Effector memory CD4-positive, alpha-beta T cell (primary cell): ENCODE data around the gene CDH22.

Experiments used
- DNase-seq, 3 donors: peaks; one replicate each; pipeline ENCODE4 v3.0.0-alpha.2; 2020
- H3K27ac ChIP-seq: 2 replicates; pipeline ENCODE4 v1.7.0; 2013; ENCODE audit warnings: mild to moderate bottlenecking, low read length, moderate library complexity; ENCODE audit not compliant: insufficient read depth, poor library complexity, severe bottlenecking
- H3K27me3 ChIP-seq: replicated peaks from 2 replicates; pipeline ENCODE4 v1.7.0; 2013; ENCODE audit warnings: mild to moderate bottlenecking, low read length; ENCODE audit not compliant: insufficient read depth, control insufficient read depth, poor library complexity, severe bottlenecking
- H3K36me3 ChIP-seq: 2 replicates; pipeline ENCODE4 v1.7.0; 2013; ENCODE audit warnings: mild to moderate bottlenecking, low read length, moderate library complexity; ENCODE audit not compliant: control insufficient read depth, insufficient read depth
- H3K4me1 ChIP-seq: 2 replicates; pipeline ENCODE4 v1.7.0; 2013; ENCODE audit warnings: low read length, mild to moderate bottlenecking; ENCODE audit not compliant: control insufficient read depth, insufficient read depth, poor library complexity, severe bottlenecking
- H3K4me3 ChIP-seq: 2 replicates; pipeline ENCODE4 v1.7.0; 2013; ENCODE audit warnings: low read length, low read depth, mild to moderate bottlenecking; ENCODE audit not compliant: insufficient read depth, poor library complexity, severe bottlenecking
- H3K9me3 ChIP-seq: 2 replicates; pipeline ENCODE4 v1.7.0; 2013; ENCODE audit warnings: mild to moderate bottlenecking, low read length, moderate library complexity; ENCODE audit not compliant: control insufficient read depth

Gene CDH22

DNA sequence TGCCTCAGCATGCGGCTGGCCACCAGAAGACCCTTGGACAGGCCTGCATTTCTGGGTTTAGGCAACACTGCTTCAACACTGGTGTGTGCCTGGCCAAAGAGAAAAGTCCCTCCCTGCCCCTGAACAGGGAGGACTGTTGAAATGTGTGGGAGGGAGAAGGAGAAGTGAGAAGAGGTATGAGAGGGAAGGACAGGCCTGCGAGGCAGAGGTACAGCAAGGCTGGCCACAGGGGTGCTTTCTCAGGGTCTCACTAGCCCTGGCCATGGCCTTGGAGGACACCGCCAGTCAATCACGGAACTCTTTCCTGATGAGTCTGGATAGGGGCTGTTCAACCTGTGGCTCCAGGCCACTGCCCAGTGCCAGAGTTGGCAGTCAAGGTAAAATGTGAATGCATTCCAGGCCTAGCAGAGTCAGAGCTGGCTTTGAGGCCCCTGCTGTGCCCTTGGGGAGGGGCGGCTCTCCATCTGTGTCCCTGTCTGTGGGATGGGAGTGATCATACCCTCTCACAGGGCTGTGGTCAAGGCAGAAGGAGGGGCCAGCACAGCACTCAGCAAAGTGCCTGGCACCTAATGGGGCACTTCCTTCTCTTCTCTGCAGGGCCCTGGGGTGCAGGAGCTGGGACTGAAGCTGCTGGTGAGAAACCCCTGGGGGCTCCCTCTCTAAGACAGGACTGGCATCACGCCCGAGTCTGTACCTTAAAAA lies 43.2 kb upstream of the CDH22 start:
- no peak overlapping the region for H3K4me3 ChIP-seq
- H3K27me3 ChIP-seq: no peaks in the 10 kb centered on the region
- peaks cover 3% of the 10 kb centered on the region for H3K4me1 ChIP-seq
- H3K36me3 ChIP-seq: peaks cover 37% of the 10 kb centered on the region
- no peaks in the 10 kb centered on the region for H3K9me3 ChIP-seq
- DNase-seq: no peak
- no peak overlapping the region for H3K27ac ChIP-seq

DNA sequence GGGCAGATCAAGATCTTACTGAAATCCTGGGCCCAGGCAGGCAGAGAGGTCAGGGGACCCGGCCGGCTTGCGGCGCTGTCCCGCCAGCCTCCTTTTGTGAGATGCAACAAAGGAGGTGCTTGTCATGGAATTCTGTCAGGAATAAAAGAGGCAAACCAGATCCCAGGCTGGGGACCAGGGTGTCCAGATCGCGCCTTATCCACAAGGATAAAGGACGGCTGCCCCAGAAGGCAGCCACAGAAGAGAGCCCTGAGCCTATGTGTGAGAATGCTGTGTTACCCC lies 42.6 kb upstream of the CDH22 start:
- no peaks in the 10 kb centered on the region for H3K27me3 ChIP-seq
- H3K4me1 ChIP-seq: no peaks in the 10 kb centered on the region
- no peaks in the 10 kb centered on the region for H3K9me3 ChIP-seq
- no peak overlapping the region for H3K27ac ChIP-seq
- H3K4me3 ChIP-seq: no peak overlapping the region
- no peak for DNase-seq
- H3K36me3 ChIP-seq: peaks cover 35% of the 10 kb centered on the region

DNA sequence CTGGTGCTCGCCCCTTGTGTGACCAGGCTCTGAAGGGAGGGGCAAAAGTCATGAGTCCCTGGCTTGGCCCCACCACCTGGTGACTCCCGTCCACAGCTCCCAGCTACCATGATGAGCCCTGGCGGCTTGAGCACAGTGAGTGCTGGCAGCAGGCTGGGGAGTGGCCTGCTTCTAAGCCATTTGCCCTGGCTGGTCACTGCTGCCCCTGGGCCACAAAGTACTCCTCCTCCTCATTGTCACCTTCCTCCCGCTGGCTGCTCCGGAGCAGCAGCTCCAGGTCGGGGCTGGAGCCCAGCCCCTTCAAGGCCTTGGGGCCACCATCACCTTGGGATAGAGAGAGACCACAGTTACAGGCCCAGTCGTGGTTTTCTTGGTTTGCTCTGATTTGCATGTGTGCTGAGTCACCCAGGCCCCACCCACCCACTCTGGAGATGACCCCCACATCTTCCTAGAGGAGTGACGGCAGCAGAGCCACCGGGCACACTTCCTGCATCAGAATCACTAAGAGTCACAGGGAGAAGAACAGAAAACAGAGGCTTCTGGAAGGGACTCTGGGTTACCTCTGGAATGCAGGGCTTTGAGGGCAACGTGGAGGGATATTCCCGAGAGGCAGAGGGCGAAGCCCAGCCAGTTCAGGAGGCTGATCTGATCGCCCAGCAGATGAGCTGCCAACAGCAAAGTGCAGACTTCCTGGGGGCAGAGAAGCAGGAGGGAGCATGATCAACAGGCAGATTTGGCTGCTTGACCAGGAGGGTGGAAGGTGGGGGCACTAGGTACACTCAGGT lies 42.1 kb upstream of the CDH22 start:
- no peak overlapping the region for H3K27ac ChIP-seq
- no peak overlapping the region for H3K4me3 ChIP-seq
- no peak for DNase-seq
- peaks cover 29% of the 10 kb centered on the region for H3K36me3 ChIP-seq
- no peaks in the 10 kb centered on the region for H3K4me1 ChIP-seq
- no peaks in the 10 kb centered on the region for H3K27me3 ChIP-seq
- H3K9me3 ChIP-seq: no peaks in the 10 kb centered on the region

DNA sequence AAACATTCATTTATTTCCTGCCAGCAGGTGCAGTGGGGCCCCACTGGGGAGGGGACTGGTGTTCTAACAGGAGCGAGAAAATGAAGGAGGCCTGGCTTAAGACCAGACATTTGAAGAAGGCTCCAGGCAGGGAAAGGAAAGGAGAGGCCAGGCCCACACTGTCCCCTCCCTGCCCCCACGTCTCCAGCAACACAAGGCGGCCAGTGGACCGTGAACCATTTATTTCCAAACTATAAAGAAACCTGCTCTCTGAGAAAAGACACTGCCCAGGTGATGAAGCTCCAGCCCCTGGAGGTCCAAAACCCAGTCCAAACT lies 41.4 kb upstream of the CDH22 start:
- Histone ChIP-seq H3K4me1 (no peaks in the 10 kb centered on the region), H3K27ac (no peak overlapping the region), H3K4me3 (no peak overlapping the region), H3K27me3 (no peaks in the 10 kb centered on the region), H3K36me3 (peaks cover 23% of the 10 kb centered on the region), H3K9me3 (no peaks in the 10 kb centered on the region)
- DNase-seq: no peak

DNA sequence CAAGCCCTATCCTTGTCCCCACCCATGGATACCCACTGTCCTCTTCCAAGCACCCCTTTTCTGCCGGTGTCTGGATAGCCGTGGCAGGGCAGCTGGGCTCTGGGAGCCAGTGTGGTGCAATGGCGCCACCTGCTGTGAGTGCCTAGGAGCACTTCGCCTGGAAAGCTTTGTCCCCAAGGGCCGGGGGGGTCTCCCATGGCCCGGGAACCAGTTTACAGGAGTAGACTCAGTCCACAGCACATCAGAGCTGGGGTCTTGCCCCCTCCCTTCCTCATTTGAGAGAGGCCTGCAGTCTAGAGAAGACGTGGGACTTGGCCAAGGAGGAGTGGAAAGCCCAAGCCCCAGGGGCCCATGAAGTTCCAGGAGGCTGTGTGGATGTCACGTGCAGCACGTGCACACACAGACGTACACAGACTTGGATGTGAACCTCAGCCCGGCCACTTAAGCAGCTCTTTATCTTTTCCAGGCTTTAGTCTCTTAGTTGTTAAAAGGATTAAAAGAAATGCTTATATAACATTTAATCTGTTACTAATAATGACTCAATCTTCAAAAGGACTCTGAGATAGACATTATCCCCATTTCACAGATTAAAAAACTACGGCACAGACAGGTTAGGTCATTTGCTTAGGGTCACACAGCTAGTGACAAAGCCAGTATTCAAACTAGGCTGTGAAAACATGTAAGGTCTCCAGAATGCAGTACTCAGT lies 40.9 kb upstream of the CDH22 start:
- Histone ChIP-seq H3K27ac (no peak overlapping the region), H3K9me3 (no peaks in the 10 kb centered on the region), H3K4me3 (no peak overlapping the region), H3K27me3 (no peaks in the 10 kb centered on the region), H3K36me3 (peaks cover 21% of the 10 kb centered on the region), H3K4me1 (no peaks in the 10 kb centered on the region)
- DNase-seq: peak in 2 of 3 donors; percentile 12 to 32

DNA sequence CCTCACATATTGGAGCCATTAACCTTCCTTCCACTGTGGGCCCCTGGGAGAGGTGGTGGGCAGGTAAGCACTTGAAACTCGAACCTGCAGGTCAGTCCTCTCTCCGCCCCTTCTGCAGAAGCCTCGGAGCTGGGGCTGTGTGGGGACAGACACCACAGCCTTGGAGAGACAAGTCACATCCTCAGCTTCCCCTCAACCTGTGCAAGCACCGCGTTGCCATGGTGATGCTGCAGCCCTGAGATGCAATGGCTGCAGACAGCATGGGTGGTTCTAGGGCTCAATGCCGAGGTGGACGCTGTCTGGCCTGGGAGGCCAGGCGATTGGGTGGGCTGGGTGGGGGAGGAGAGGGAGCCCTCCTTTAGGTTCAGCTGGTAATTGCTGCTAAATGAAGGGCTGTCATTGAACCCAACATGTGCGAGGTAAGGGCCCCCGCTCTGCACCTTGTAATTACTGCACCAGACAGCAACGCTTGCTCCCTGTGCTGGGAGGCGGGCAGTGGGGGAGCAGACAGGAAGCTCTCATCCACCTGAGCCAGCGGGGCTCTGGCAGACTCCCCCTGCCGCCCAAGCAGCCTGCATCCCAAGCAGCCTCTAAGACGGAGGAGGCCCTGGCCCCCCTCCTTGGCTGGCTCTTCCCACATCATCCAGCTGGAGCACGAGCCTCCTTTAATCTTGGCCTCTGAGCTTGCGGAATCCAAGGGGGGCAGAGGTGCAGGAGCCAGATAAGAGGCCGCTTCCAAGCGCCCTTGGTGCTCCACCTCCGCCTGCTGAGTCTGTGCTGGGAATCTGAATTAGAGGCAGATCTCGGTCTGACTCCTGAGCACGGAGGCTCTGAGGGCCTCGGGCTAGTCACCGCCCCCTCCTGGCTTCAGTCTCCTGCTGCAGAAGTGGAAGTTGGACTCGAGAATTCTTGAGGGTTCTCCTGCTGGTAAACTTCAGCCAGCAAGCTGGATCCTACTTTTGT lies 39.8 kb upstream of the CDH22 start:
- Histone ChIP-seq H3K9me3 (no peaks in the 10 kb centered on the region), H3K4me3 (no peak overlapping the region), H3K27ac (no peak overlapping the region), H3K36me3 (peaks cover 21% of the 10 kb centered on the region), H3K27me3 (no peaks in the 10 kb centered on the region), H3K4me1 (peaks cover 7% of the 10 kb centered on the region)
- DNase-seq: no peak

DNA sequence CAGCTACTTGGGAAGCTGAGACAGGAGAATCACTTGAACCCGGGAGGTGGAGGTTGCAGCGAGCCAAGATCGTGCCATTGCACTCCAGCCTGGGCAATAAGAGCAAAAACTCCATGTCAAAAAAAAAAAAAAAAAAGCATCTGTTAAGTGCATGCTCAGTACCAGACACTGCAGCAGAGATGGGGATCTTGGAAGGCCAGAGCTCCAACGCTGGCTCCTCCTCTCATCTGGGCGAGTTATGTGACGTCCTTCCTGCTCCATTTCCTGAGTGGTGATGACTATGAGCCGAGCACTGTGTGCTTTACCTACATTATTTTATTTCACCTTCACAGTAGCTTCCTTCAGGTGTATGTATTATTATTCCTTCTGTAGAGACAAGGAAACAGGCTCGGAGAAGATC lies 38.5 kb upstream of the CDH22 start:
- DNase-seq: no peak
- H3K4me1 ChIP-seq: peaks cover 12% of the 10 kb centered on the region
- H3K27me3 ChIP-seq: no peaks in the 10 kb centered on the region
- H3K4me3 ChIP-seq: no peak overlapping the region
- no peak overlapping the region for H3K27ac ChIP-seq
- H3K9me3 ChIP-seq: no peaks in the 10 kb centered on the region
- H3K36me3 ChIP-seq: peaks cover 16% of the 10 kb centered on the region

DNA sequence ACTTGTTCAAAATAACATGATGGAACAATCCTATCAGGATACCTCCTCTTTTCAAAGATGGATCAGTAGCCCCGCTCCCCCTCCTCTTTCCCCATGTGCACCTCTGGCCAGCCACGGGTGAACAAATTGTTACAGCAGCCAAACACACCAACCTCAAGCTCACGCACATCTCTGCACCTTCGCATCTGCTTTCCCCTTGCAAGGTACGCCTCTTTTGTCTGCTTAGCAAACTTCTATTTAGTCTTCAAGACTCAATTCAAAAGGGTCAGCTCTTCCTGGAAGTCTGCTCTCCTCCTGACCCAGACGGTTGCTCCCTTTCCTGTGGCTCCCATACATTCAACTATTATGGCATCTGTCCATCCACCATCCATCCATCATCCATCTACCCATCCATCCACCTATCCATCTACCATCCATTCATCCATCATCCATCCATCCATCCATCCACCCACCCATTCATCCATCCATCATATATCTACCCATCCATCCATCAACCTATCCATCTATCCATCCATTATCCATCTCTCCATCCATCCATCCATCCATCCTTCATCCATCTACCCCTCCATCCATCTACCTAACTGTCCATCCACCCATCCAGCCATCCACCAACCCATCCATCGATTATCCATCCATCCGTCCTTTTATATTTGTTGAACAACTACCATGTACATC lies 36.3 kb upstream of the CDH22 start:
- no peaks in the 10 kb centered on the region for H3K9me3 ChIP-seq
- peaks cover 12% of the 10 kb centered on the region for H3K4me1 ChIP-seq
- no peak for DNase-seq
- no peak overlapping the region for H3K27ac ChIP-seq
- H3K27me3 ChIP-seq: peaks cover 3% of the 10 kb centered on the region
- H3K4me3 ChIP-seq: no peak overlapping the region
- H3K36me3 ChIP-seq: no peaks in the 10 kb centered on the region

DNA sequence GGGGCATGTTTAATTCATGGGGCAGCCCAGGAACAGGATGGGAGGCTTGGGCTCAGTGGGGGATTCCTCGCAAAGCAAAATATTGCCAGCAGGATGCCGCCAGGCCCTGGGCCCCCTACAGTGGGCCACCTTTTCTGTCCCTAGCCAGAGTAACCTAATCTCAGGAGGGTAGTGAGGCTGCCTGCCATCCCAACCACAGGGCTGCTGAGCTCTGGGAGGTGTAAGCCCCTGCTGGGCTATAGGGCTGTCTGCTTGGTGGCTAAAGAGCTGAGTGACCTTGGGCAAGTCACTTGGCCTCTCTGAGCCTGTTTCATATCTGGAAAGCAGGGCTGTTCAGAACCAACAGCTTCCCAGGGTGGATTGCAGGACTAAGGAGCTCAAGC lies 35.7 kb upstream of the CDH22 start:
- Histone ChIP-seq H3K4me1 (peaks cover 12% of the 10 kb centered on the region), H3K27ac (no peak overlapping the region), H3K27me3 (peaks cover 3% of the 10 kb centered on the region), H3K36me3 (no peaks in the 10 kb centered on the region), H3K9me3 (no peaks in the 10 kb centered on the region), H3K4me3 (no peak overlapping the region)
- DNase-seq: no peak
